Spleen (tissue), 11 donors: ENCODE measurements around the gene PSMD1. TPM values are rescaled to one million over a fixed set of nuclear protein-coding genes. Genes with fewer than 3 reads are reported as not detected.

ENCODE experiments used
- DNase-seq: peaks from one replicate; pipeline ENCODE4 v3.0.0-alpha.2; 2020
- H3K27ac ChIP-seq, 8 donors: fragments of 200-600 bp; sonication (generic) in 7 of 8; 1 replicate in 4 of 8; 2 replicates in 4 of 8; pipeline versions ENCODE4 v1.5.0 to v1.8.0; 2016 to 2021; ENCODE audit warnings: inconsistent platforms in 4 of 8, mild to moderate bottlenecking in 4 of 8, moderate library complexity in 1 of 8
- H3K27me3 ChIP-seq, 7 donors: fragments of 200-600 bp; sonication (generic) in 6 of 7; replicated peaks in 1 of 7; 1 replicate in 4 of 7; 2 replicates in 3 of 7; pipeline versions ENCODE4 v1.5.0 to v1.8.0; 2016 to 2021; ENCODE audit warnings: inconsistent platforms in 3 of 7, mild to moderate bottlenecking in 1 of 7
- H3K36me3 ChIP-seq, 6 donors: fragments of 200-600 bp; sonication (generic) in 5 of 6; 1 replicate in 4 of 6; 2 replicates in 2 of 6; pipeline versions ENCODE4 v1.5.0 to v1.8.0; 2016 to 2021; ENCODE audit warnings: inconsistent platforms in 2 of 6
- H3K4me1 ChIP-seq, 6 donors: fragments of 200-600 bp; sonication (generic) in 5 of 6; 1 replicate in 3 of 6; 2 replicates in 3 of 6; pipeline versions ENCODE4 v1.5.0 to v1.8.0; 2016 to 2021; ENCODE audit warnings: inconsistent platforms in 3 of 6
- H3K4me3 ChIP-seq, 8 donors: fragments of 200-600 bp; sonication (generic) in 7 of 8; 1 replicate in 4 of 8; 2 replicates in 4 of 8; pipeline versions ENCODE4 v1.5.0 to v1.8.0; 2016 to 2021; ENCODE audit warnings: inconsistent platforms in 4 of 8, mild to moderate bottlenecking in 4 of 8, moderate library complexity in 2 of 8
- H3K9me3 ChIP-seq, 8 donors: fragments of 200-600 bp; sonication (generic) in 7 of 8; 1 replicate in 4 of 8; 2 replicates in 4 of 8; pipeline versions ENCODE4 v1.5.0 to v1.8.0; 2016 to 2021; ENCODE audit warnings: inconsistent platforms in 4 of 8
- CTCF ChIP-seq, 11 experiments: fragments of 200-600 bp in 7 of 11; fragments of 450-650 bp in 4 of 11; sonication (generic) in 4 of 11; IDR thresholded peaks in 8 of 11; conservative IDR thresholded peaks in 3 of 11; 1 replicate in 7 of 11; 2 replicates in 4 of 11; pipeline versions ENCODE4 v1.4.0 to v1.8.0; 2016 to 2021; ENCODE audit warnings: antibody characterized with exemption in 11 of 11, inconsistent platforms in 4 of 11, mild to moderate bottlenecking in 1 of 11
- POLR2A ChIP-seq, 3 donors: fragments of 450-650 bp; IDR thresholded peaks; one replicate each; pipeline ENCODE4 v1.5.1; 2017; ENCODE audit warnings: antibody characterized with exemption in 3 of 3, mild to moderate bottlenecking in 1 of 3
- POLR2AphosphoS5 ChIP-seq, 3 donors: sonication (generic); formaldehyde crosslinking; IDR thresholded peaks; one replicate each; pipeline ENCODE4 v1.5.1; 2017; ENCODE audit warnings: antibody characterized with exemption in 3 of 3
- WGBS, 5 donors: extraction: QIAGEN DNeasy Blood & Tissue Kit in 3 of 5; methylation state at CpG; one replicate each; pipeline versions ENCODE4 v1.1.5 to v1.1.7; 2013 to 2018; 5-methylcytosine and 5-hydroxymethylcytosine counted together
- intact Hi-C: fragments of 100-400 bp; cut with DNase I; formaldehyde crosslinking; loops from one replicate; pipeline ENCODE4 v1.15.0; 2023; ENCODE audit warnings: low total_unique reads
- polyA plus RNA-seq, 3 donors: library from polyadenylated mRNA; stranded (reverse); fragments of 200-250 nt; gene quantifications; one replicate each; pipeline ENCODE4 v1.2.1, GENCODE V29; 2013
- total RNA-seq, 7 donors: library from RNA; depleted of rRNA in 3 of 7; stranded (reverse); fragments of >200 nt in 3 of 7; fragmentation: NEBNext Ultra II Directional in 4 of 7; extraction: Animal tissue kit (Norgen Biotek cat#: 25700) in 4 of 7; gene quantifications; one replicate each; pipeline versions ENCODE4 v1.1.0 to v1.2.1, GENCODE V29; 2016 to 2021
- donor health status: healthy with polysubstance abuse.
- donor health status: DM: no; HTN: no; CAD: no; lungs with moderate emphysema.
- donor health status: DM: no; HTN: no; CAD: no.
- donor health status: Bipolar disorder and iron deficiency.
- donor health status: healthy.
- donor health status: DM: no; HTN: no; CAD: no.
- donor health status: DM: yes; HTN: yes; CAD: no.

Gene PSMD1
- total and polyA plus RNA-seq, 10 donors, result 21.2 to 81.2 (median 53.4) TPM

GRCh38 chr2:231037731-231038482, 18.8 kb upstream of the PSMD1 start:
- Histone ChIP-seq H3K27ac (no peak overlapping the region), H3K9me3 (no peaks in the 10 kb centered on the region), H3K4me1 (peaks cover 0 to 26% (median 13%) of the 10 kb centered on the region in 6 donors), H3K36me3 (no peaks in the 10 kb centered on the region), H3K4me3 (peak overlapping the region in 4 of 8 donors; percentile 12 to 66 (median 20)), H3K27me3 (peaks cover 3 to 97% (median 51%) of the 10 kb centered on the region in 7 donors)
- DNase-seq, result no peak
- intact Hi-C loops, result no loop called here
- WGBS, 5 donors, result 2 to 5% (median 3%) methylated on average over 36 to 104 of the region's 104 CpGs
- no peak for TF ChIP-seq POLR2AphosphoS5 (IDR thresholded peaks at IDR 0.05)
- TF ChIP-seq POLR2A (IDR thresholded peaks at IDR 0.05), result no peak
- TF ChIP-seq CTCF (IDR thresholded peaks at IDR 0.05 in 8 of 11, conservative IDR thresholded peaks at IDR 0.05 in 3 of 11), result no peak

GRCh38 chr2:231038483-231039293, 18.0 kb upstream of the PSMD1 start:
- Histone ChIP-seq H3K4me1 (peaks cover 0 to 26% (median 13%) of the 10 kb centered on the region in 6 donors), H3K4me3 (peak overlapping the region in 1 of 8 donors; percentile 66), H3K27me3 (peaks cover 3 to 91% (median 51%) of the 10 kb centered on the region in 7 donors), H3K36me3 (no peaks in the 10 kb centered on the region), H3K27ac (no peak overlapping the region), H3K9me3 (no peaks in the 10 kb centered on the region)
- TF ChIP-seq POLR2AphosphoS5 (IDR thresholded peaks at IDR 0.05), result no peak
- TF ChIP-seq CTCF (IDR thresholded peaks at IDR 0.05 in 8 of 11, conservative IDR thresholded peaks at IDR 0.05 in 3 of 11), result no peak
- DNase-seq, result no peak
- 23 to 29% (median 25%) methylated on average over 21 of the region's 21 CpGs for whole genome bisulfite sequencing, 5 donors
- intact Hi-C loops, result no loop called here

- Histone ChIP-seq H3K27me3 (peaks cover 3 to 85% (median 51%) of the 10 kb centered on the region in 7 donors), H3K4me1 (peaks cover 0 to 22% (median 13%) of the 10 kb centered on the region in 6 donors), H3K36me3 (no peaks in the 10 kb centered on the region), H3K9me3 (no peaks in the 10 kb centered on the region), H3K27ac (no peak overlapping the region), H3K4me3 (no peak overlapping the region)
- 82 to 87% (median 84%) methylated on average over 6 of the region's 6 CpGs for WGBS, 5 donors
- DNase-seq, result no peak
- no peak for TF ChIP-seq POLR2A (IDR thresholded peaks at IDR 0.05)
- TF ChIP-seq POLR2AphosphoS5 (IDR thresholded peaks at IDR 0.05), result no peak
- intact Hi-C loops, result no loop called here
Observed at GRCh38 chr2:231039294-231039664, 17.4 kb upstream of the PSMD1 start.

- no peak overlapping the region for H3K27ac ChIP-seq
- H3K9me3 ChIP-seq, result no peaks in the 10 kb centered on the region
- no peak for TF ChIP-seq POLR2AphosphoS5 (IDR thresholded peaks at IDR 0.05)
- TF ChIP-seq CTCF (IDR thresholded peaks at IDR 0.05 in 8 of 11, conservative IDR thresholded peaks at IDR 0.05 in 3 of 11), result no peak
- no peak for TF ChIP-seq POLR2A (IDR thresholded peaks at IDR 0.05)
- WGBS, 5 donors, result 63 to 74% (median 65%) methylated on average over 8 of the region's 8 CpGs
- intact Hi-C loops, result no loop called here
- H3K27me3 ChIP-seq, result peaks cover 3 to 79% (median 51%) of the 10 kb centered on the region in 7 donors
- no peak for DNase-seq
- no peak overlapping the region for H3K4me3 ChIP-seq
- H3K36me3 ChIP-seq, result no peaks in the 10 kb centered on the region
- peaks cover 0 to 19% (median 13%) of the 10 kb centered on the region in 6 donors for H3K4me1 ChIP-seq
Observed at GRCh38 chr2:231039821-231040364, 16.8 kb upstream of the PSMD1 start.
